GM19238 (cell line): Measurements from ENCODE around the gene RBP4.

Source experiments
- DNase-seq: peaks from one replicate; pipeline ENCODE4 v3.0.0; 2011; ENCODE audit warnings: low spot score; ENCODE audit not compliant: insufficient read length

The RBP4 gene

GRCh38 chr10:93596539-93596938 is 4.5 kb downstream of the RBP4 start:
- DNase-seq, result no peak

GRCh38 chr10:93595378-93596161 is 5.5 kb downstream of the RBP4 start:
- DNase-seq, result no peak

- DNase-seq, result no peak
Observed at GRCh38 chr10:93594518-93594917, 6.5 kb downstream of the RBP4 start.

- no peak for DNase-seq
Observed at GRCh38 chr10:93593749-93594148, 7.3 kb downstream of the RBP4 start.

- DNase-seq, result no peak
Observed at GRCh38 chr10:93593254-93593653, 7.8 kb downstream of the RBP4 start.

GRCh38 chr10:93591065-93591808 is 9.8 kb downstream of the RBP4 start:
- no peak for DNase-seq

- no peak for DNase-seq
Observed at GRCh38 chr10:93590638-93591037, 10.4 kb downstream of the RBP4 start.

GRCh38 chr10:93589648-93590562 is 11.1 kb downstream of the RBP4 start:
- DNase-seq, result no peak

GRCh38 chr10:93584445-93584844 is 16.6 kb downstream of the RBP4 start:
- DNase-seq, result no peak

- no peak for DNase-seq
Observed at GRCh38 chr10:93580828-93581227, 20.2 kb downstream of the RBP4 start.

- DNase-seq, result no peak
Observed at GRCh38 chr10:93579985-93580711, 20.9 kb downstream of the RBP4 start.

- DNase-seq, result no peak
Observed at GRCh38 chr10:93579089-93579488, 21.9 kb downstream of the RBP4 start.

GRCh38 chr10:93577565-93577964 is 23.5 kb downstream of the RBP4 start:
- DNase-seq, result no peak

GRCh38 chr10:93576888-93577287 is 24.1 kb downstream of the RBP4 start:
- DNase-seq, result no peak

GRCh38 chr10:93573924-93574323 is 27.1 kb downstream of the RBP4 start:
- DNase-seq, result no peak

- no peak for DNase-seq
Observed at GRCh38 chr10:93573051-93573909, 27.8 kb downstream of the RBP4 start.

- no peak for DNase-seq
Observed at GRCh38 chr10:93572606-93573005, 28.4 kb downstream of the RBP4 start.

- DNase-seq, result no peak
Observed at GRCh38 chr10:93570383-93570782, 30.7 kb downstream of the RBP4 start.

- no peak for DNase-seq
Observed at GRCh38 chr10:93568105-93568390, 33.0 kb downstream of the RBP4 start.
